Measurements from ENCODE around the gene STX18.
A peak's percentile ranks its signal among the peaks of the same experiment; 100 is the strongest.
"Not testable (repeated sequence)": the region's sequence is repeated elsewhere in the genome, so short reads cannot be mapped to it uniquely, and the experiment has no call there.

Gene STX18

GRCh38 chr4:4507403-4507802, 34.4 kb downstream of the STX18 start:
- no peak for DNase-seq

- DNase-seq, result no peak
These were observed 34.9 kb downstream of the STX18 start for GRCh38 chr4:4506961-4507360.

- not testable (repeated sequence) for DNase-seq
These were observed 36.6 kb downstream of the STX18 start for GRCh38 chr4:4505211-4505610.

- DNase-seq, result no peak
These were observed 37.1 kb downstream of the STX18 start for GRCh38 chr4:4504783-4505182.

- DNase-seq, result no peak
These were observed 39.0 kb downstream of the STX18 start for GRCh38 chr4:4502694-4503311.

GRCh38 chr4:4501679-4502078, 40.2 kb downstream of the STX18 start:
- DNase-seq, result no peak

- DNase-seq, result no peak
These were observed 42.3 kb downstream of the STX18 start for GRCh38 chr4:4499438-4500123.

GRCh38 chr4:4496592-4497372, 45.1 kb downstream of the STX18 start:
- DNase-seq, result no peak

GRCh38 chr4:4494882-4495281, 47.0 kb downstream of the STX18 start:
- no peak for DNase-seq

GRCh38 chr4:4492161-4492847, 49.5 kb downstream of the STX18 start:
- no peak for DNase-seq

GRCh38 chr4:4491396-4491893, 50.4 kb downstream of the STX18 start:
- no peak for DNase-seq

- DNase-seq, result no peak
These were observed 51.0 kb downstream of the STX18 start for GRCh38 chr4:4490816-4491215.

GRCh38 chr4:4490041-4490440, 51.8 kb downstream of the STX18 start:
- no peak for DNase-seq

- DNase-seq, result peak; percentile 31 to 48 (median 36)
These were observed 53.1 kb downstream of the STX18 start for GRCh38 chr4:4488405-4489404.

- no peak for DNase-seq
These were observed 54.9 kb downstream of the STX18 start for GRCh38 chr4:4486969-4487368.

- DNase-seq, result no peak
These were observed 56.0 kb downstream of the STX18 start for GRCh38 chr4:4485806-4486205.

- no peak for DNase-seq
These were observed 60.4 kb downstream of the STX18 start for GRCh38 chr4:4481399-4481994.

- no peak for DNase-seq
These were observed 61.0 kb downstream of the STX18 start for GRCh38 chr4:4480685-4481398.

- DNase-seq, result no peak
These were observed 61.6 kb downstream of the STX18 start for GRCh38 chr4:4480205-4480604.

- no peak for DNase-seq
These were observed 62.5 kb downstream of the STX18 start for GRCh38 chr4:4479366-4479765.

- DNase-seq, result no peak
These were observed 64.1 kb downstream of the STX18 start for GRCh38 chr4:4477796-4478195.
